GM11168 (cell line): ENCODE data around the gene KCTD19.

Source experiments
- in situ Hi-C: fragments of 300-500 bp; cut with MboI; formaldehyde crosslinking; loops from one replicate; pipeline ENCODE4 v1.12.0; 2022; ENCODE audit warnings: low sequenced_read_pairs; ENCODE audit not compliant: unreplicated experiment

Gene KCTD19

GRCh38 chr16:67246756-67247191, 79.8 kb downstream of the KCTD19 start:
- in situ Hi-C loops: no loop called here

DNA sequence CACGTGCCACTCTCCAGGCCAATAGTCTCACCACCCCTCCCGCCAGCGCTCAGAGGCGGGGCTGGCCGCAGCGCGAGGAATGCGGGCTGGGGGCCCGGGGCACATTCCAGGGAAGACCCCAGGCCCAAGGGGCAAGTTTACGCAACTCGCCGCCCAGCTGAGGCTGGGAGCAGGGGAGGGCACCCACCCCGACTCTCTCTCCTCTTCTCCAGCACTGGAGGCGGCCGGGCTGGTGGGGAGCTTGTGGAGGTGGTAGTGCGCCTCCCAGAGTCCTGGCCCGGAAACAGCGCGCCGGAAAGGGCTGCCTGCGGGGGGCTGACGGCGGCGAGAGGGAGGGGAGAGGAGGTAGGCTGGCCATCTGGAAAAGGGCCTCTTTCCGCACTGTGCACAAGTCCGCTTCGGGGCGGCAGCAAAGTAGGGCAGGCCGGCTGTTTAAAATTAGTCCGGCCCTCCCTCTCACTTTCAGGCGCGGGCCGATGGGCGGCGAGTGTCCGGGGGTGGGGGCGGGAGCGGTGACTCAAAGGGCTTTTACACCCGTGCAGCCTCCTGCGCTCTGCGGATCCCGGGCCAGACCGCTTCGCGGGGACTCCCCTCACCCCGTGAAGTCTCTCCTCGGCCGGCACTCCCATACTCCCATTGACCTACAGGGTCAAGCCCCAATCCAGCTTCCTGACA, 80.3 kb downstream of the KCTD19 start:
- in situ Hi-C loops: no loop called here

- in situ Hi-C loops: no loop called here
Observed at GRCh38 chr16:67245674-67246080, 80.9 kb downstream of the KCTD19 start.

- in situ Hi-C loops: no loop called here
Observed at GRCh38 chr16:67245186-67245585, 81.4 kb downstream of the KCTD19 start.

- in situ Hi-C loops: no loop called here
Observed at GRCh38 chr16:67244387-67245185, 82.0 kb downstream of the KCTD19 start.

GRCh38 chr16:67243481-67243880, 83.1 kb downstream of the KCTD19 start:
- in situ Hi-C loops: no loop called here

DNA sequence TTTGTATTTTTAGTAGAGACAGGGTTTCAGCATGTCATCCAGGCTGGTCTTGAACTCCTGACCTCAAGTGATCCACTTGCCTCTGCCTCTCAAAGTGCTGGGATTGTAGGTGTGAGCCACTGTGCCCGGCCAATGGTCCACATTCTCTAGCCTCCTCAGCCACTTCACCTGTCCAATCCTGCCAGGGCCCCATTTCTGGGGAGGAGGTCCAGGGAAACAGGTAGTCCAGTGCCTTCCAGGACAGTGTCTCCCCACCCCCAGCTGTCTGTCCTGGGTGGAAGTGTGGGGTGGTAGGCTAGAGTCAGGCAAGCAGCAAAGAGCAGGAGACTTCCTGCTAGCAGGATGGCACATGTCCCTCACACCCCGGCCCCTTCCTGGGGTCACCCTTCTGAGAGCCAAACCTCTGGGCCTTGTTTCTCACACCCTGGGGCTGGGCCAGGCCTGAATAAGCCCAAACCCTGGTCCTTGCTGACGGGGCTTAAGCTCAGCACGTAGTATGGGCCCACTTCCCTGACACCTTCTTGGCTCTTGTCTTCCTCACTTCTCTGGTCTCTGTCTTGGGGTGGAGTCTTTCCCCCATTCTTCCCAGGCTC, 84.3 kb downstream of the KCTD19 start:
- in situ Hi-C loops: no loop called here

DNA sequence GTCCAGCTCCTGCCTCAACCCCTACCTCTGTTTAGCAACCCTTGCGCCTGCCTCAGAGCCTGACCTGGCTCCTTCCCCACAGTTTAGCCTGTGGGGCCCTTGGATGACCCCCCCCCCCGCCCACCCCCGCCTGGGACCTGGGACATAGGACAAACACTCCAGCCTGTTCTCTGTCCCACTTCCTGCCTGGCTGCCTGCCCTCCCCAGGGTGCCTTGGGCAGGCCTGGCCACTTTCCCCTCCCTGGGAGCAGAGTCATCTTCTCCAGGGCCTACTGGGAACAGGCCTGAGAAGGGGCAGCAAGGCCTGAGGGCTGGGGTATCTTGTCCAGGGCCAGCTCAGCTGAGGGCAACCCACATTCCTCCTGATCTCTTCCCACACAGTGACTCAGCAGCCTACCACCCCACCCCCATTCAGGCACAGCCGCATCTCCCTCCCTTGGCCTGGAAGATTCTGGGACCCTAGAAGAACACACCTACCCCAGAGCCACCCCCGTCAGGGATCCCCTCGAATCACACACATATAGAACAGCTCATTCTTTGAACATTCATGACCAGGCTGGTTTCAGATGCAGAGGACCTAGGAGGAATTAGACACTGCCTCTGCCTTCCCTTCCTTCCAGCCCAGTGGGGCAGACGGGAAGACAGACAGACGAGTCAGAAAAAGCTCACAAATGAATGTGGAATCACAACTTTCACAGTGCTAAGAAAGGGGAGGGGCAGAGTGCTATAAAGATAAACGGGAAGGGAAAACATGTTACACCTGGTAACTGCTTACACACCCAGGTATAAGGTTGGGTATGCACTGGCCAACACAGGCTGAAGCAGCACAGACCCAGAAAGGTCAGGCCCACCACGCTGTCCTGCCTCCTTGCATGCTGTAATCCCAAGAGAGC, 85.3 kb downstream of the KCTD19 start:
- in situ Hi-C loops: no loop called here

- in situ Hi-C loops: no loop called here
Observed at GRCh38 chr16:67240506-67240905, 86.0 kb downstream of the KCTD19 start.
